Measurements from ENCODE around the gene B4GALNT4. TPM values are rescaled to one million over a fixed set of nuclear protein-coding genes. Genes with fewer than 3 reads are reported as not detected.

B4GALNT4 gene
- polyA plus RNA-seq, 2 of the 4 experiments (the other 2 are of a cell fraction): 5.3 to 27.5 TPM

DNA sequence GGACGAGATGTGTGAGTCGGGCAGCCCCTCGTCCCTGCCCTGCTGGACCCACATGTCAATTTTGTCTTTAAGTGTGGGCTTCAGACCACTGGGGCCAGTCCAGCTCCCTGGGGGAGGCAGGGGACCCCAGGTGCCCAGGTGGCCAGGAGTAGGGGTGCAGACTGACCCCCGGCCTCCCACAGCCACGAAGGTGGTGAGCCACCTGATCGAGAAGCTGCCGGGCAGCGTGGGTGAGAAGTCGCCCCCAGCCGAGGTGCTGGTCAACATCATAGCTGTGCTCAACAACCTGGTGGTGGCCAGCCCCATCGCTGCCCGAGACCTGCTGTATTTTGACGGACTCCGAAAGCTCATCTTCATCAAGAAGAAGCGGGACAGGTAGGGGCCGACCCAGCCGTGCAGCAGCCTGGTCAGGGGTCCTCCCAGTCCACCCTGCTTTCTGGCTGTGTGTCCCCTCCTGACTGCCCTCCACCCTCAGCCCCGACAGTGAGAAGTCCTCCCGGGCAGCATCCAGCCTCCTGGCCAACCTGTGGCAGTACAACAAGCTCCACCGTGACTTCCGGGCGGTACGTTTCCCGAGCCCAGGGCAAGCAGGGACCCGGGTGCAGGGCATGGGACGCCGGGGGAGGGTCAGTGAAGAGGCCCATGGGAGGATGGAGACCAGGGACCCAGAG is 34.6 kb downstream of the B4GALNT4 start:
- no peak for FAIRE-seq

DNA sequence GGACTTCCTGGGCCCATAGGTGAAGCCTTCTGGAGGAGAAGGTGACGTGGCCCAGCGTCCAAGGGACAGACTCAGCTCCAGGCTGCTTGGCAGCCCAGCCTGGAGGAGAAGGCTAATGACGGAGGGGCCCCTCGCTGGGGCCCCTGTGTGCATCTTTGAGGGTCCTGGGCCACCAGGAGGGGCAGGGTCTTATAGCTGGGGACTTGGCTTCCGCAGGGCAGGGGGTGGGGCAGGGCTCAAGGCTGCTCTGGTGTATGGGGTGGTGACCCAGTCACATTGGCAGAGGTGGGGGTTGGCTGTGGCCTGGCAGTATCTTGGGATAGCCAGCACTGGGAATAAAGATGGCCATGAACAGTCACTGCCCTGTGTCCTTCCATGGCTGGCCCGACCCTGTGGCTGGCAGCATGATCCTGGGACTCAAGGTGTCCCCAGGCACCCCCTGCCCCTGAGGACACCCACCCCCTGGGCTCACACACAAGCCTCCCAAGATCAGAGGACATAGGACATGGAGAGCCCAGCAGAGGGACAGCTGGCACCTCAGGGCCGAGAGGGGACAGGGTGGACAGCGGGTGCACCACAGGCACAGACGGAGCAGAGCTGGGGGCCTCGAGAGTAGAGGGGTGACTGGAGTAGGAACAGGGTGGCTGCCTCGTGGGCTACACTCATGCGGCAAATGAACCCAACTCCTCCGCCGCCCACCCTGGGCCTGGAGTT is 35.4 kb downstream of the B4GALNT4 start:
- 92% methylated on average over 12 of the region's 14 CpGs for WGBS (ENCODE audit: missing lambda C conversion rate)
- Histone ChIP-seq H3K27ac (no peak overlapping the region), H3K4me1 (peaks cover 21% of the 10 kb centered on the region), H3K9me3 (no peaks in the 10 kb centered on the region), H3K4me3 (no peak overlapping the region), H3K4me2 (no peak overlapping the region)
- DNase-seq (ENCODE audit: low read depth in 1 of 2, low spot score in 1 of 2) (no peak), FAIRE-seq (no peak), ATAC-seq (no peak)
- ChIA-PET CTCF (interaction anchor here (0.6 to 9.0 kb wide), 6 partner anchors 9 to 114 kb away, joined by 3 to 112 read pairs (median 3); partner anchors contain the start of genes PTDSS2 and RNH1), POLR2A (interaction anchor here (3.3 kb wide), 1 partner anchor 43 kb away, joined by 30 read pairs; no protein-coding TSS in a partner anchor)
- TF ChIP-seq NR3C1 (IDR thresholded peaks at IDR 0.05) (no peak), GATA3 (IDR thresholded peaks at IDR 0.05; ENCODE audit: borderline replicate concordance) (no peak), CHD2 (IDR thresholded peaks at IDR 0.05; ENCODE audit: low read length, partially characterized antibody) (no peak), SMC3 (IDR thresholded peaks at IDR 0.05) (no peak)
- TF ChIP-seq, protein P1, sequence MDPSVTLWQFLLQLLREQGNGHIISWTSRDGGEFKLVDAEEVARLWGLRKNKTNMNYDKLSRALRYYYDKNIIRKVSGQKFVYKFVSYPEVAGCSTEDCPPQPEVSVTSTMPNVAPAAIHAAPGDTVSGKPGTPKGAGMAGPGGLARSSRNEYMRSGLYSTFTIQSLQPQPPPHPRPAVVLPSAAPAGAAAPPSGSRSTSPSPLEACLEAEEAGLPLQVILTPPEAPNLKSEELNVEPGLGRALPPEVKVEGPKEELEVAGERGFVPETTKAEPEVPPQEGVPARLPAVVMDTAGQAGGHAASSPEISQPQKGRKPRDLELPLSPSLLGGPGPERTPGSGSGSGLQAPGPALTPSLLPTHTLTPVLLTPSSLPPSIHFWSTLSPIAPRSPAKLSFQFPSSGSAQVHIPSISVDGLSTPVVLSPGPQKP (IDR thresholded peaks at IDR 0.05; ENCODE audit: low read depth, low read length): no peak
- TF ChIP-seq, protein P2, sequence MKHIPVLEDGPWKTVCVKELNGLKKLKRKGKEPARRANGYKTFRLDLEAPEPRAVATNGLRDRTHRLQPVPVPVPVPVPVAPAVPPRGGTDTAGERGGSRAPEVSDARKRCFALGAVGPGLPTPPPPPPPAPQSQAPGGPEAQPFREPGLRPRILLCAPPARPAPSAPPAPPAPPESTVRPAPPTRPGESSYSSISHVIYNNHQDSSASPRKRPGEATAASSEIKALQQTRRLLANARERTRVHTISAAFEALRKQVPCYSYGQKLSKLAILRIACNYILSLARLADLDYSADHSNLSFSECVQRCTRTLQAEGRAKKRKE (CRISPR knock-in tag; IDR thresholded peaks at IDR 0.05; ENCODE audit: low read depth): no peak

More for the DNA sequence above, 34.6 kb downstream of the B4GALNT4 start:
- H3K4me2 ChIP-seq: no peak overlapping the region
- H3K4me1 ChIP-seq: peaks cover 15% of the 10 kb centered on the region
- POLR2A ChIA-PET: no interaction called here
- no peaks in the 10 kb centered on the region for H3K9me3 ChIP-seq
- WGBS (ENCODE audit: missing lambda C conversion rate): 91% methylated on average over 24 of the region's 27 CpGs
- no peak overlapping the region for H3K27ac ChIP-seq
- TF ChIP-seq, protein P3, sequence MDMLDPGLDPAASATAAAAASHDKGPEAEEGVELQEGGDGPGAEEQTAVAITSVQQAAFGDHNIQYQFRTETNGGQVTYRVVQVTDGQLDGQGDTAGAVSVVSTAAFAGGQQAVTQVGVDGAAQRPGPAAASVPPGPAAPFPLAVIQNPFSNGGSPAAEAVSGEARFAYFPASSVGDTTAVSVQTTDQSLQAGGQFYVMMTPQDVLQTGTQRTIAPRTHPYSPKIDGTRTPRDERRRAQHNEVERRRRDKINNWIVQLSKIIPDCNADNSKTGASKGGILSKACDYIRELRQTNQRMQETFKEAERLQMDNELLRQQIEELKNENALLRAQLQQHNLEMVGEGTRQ (IDR thresholded peaks at IDR 0.05): no peak
- TF ChIP-seq RAD21 (conservative IDR thresholded peaks at IDR 0.05 in 1 of 2, IDR thresholded peaks at IDR 0.05 in 1 of 2) (no peak), ZFP36 (IDR thresholded peaks at IDR 0.05; ENCODE audit: borderline replicate concordance, partially characterized antibody) (no peak), FOSL2 (IDR thresholded peaks at IDR 0.05) (no peak), FOSL2 (CRISPR knock-in tag; IDR thresholded peaks at IDR 0.05) (no peak), NR3C1 (IDR thresholded peaks at IDR 0.05) (no peak), ESRRA (IDR thresholded peaks at IDR 0.05; ENCODE audit: borderline replicate concordance, low read length) (no peak), FOXS1 (CRISPR knock-in tag; IDR thresholded peaks at IDR 0.05) (no peak), EP300 (IDR thresholded peaks at IDR 0.05) (no peak), HOXB5 (CRISPR knock-in tag; IDR thresholded peaks at IDR 0.05) (no peak), ZNF302 (CRISPR knock-in tag; IDR thresholded peaks at IDR 0.05) (no peak)
- TF ChIP-seq, protein P4, sequence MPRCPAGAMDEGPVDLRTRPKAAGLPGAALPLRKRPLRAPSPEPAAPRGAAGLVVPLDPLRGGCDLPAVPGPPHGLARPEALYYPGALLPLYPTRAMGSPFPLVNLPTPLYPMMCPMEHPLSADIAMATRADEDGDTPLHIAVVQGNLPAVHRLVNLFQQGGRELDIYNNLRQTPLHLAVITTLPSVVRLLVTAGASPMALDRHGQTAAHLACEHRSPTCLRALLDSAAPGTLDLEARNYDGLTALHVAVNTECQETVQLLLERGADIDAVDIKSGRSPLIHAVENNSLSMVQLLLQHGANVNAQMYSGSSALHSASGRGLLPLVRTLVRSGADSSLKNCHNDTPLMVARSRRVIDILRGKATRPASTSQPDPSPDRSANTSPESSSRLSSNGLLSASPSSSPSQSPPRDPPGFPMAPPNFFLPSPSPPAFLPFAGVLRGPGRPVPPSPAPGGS (IDR thresholded peaks at IDR 0.05): no peak
- no peak overlapping the region for H3K4me3 ChIP-seq
- CTCF ChIA-PET: interaction anchor here (0.6 to 9.0 kb wide), 6 partner anchors 8 to 176 kb away, joined by 3 to 112 read pairs (median 3); partner anchors contain the start of gene PTDSS2
- DNase-seq (ENCODE audit: low read depth in 1 of 2, low spot score in 1 of 2) (no peak), ATAC-seq (no peak)
